Mesothelial cell of epicardium (in vitro differentiated cells): Measurements from ENCODE around the gene LCE5A. TPM values are rescaled to one million over a fixed set of nuclear protein-coding genes. Genes with fewer than 3 reads are reported as not detected.

Experiments
- DNase-seq, 2 experiments: peaks; one replicate each; pipeline ENCODE4 v3.0.0; 2021; ENCODE audit warnings: low spot score in 2 of 2; ENCODE audit not compliant: unreplicated experiment in 2 of 2
- H3K27ac Mint-ChIP-seq: 2 replicates; pipeline ENCODE4 v1.8.0; 2021; ENCODE audit warnings: mixed read lengths
- H3K27me3 Mint-ChIP-seq: 2 replicates; pipeline ENCODE4 v1.8.0; 2021; ENCODE audit warnings: low read depth, mixed read lengths
- H3K36me3 Mint-ChIP-seq: 2 replicates; pipeline ENCODE4 v1.8.0; 2021; ENCODE audit warnings: mixed read lengths
- H3K4me1 Mint-ChIP-seq: 2 replicates; pipeline ENCODE4 v1.8.0; 2021; ENCODE audit warnings: mixed read lengths
- H3K4me3 Mint-ChIP-seq: 2 replicates; pipeline ENCODE4 v1.8.0; 2021; ENCODE audit warnings: mild to moderate bottlenecking, moderate library complexity, mixed read lengths
- H3K9me3 Mint-ChIP-seq: 2 replicates; pipeline ENCODE4 v1.8.0; 2021; ENCODE audit warnings: mixed read lengths
- CTCF ChIP-seq: fragments of 200-600 bp; sonication (generic); IDR thresholded peaks from one replicate; pipeline ENCODE4 v1.5.0; 2021; ENCODE audit warnings: antibody characterized with exemption; ENCODE audit not compliant: unreplicated experiment
- total RNA-seq: library from RNA; stranded (reverse); gene quantifications from 3 replicates; pipeline ENCODE4 v1.2.1, GENCODE V29; 2021

Gene LCE5A
- total RNA-seq, 1 donor from 2014 or later = not detected

GRCh38 chr1:152506899-152507498 is 3.6 kb upstream of the LCE5A start:
- no peak overlapping the region for H3K4me3 Mint-ChIP-seq
- H3K27me3 Mint-ChIP-seq = no peaks in the 10 kb centered on the region
- H3K27ac Mint-ChIP-seq = no peak overlapping the region
- H3K9me3 Mint-ChIP-seq = peaks cover 75% of the 10 kb centered on the region
- no peak for DNase-seq
- TF ChIP-seq CTCF = no peak
- H3K4me1 Mint-ChIP-seq = no peaks in the 10 kb centered on the region
- peaks cover 6% of the 10 kb centered on the region for H3K36me3 Mint-ChIP-seq

GRCh38 chr1:152511596-152511995 is 993 bp downstream of the LCE5A start:
- TF ChIP-seq CTCF = no peak
- no peaks in the 10 kb centered on the region for H3K4me1 Mint-ChIP-seq
- no peak for DNase-seq
- H3K4me3 Mint-ChIP-seq = no peak overlapping the region
- peaks cover 72% of the 10 kb centered on the region for H3K9me3 Mint-ChIP-seq
- no peak overlapping the region for H3K27ac Mint-ChIP-seq
- H3K36me3 Mint-ChIP-seq = peaks cover 6% of the 10 kb centered on the region
- no peaks in the 10 kb centered on the region for H3K27me3 Mint-ChIP-seq

- H3K4me3 Mint-ChIP-seq = no peak overlapping the region
These were observed 2.5 kb downstream of the LCE5A start for GRCh38 chr1:152513081-152513480.

GRCh38 chr1:152514715-152515433 is 4.3 kb downstream of the LCE5A start:
- Mint-ChIP-seq H3K36me3 (peaks cover 3% of the 10 kb centered on the region), H3K27ac (no peak overlapping the region), H3K27me3 (no peaks in the 10 kb centered on the region), H3K9me3 (peaks cover 60% of the 10 kb centered on the region), H3K4me3 (no peak overlapping the region), H3K4me1 (no peaks in the 10 kb centered on the region)
- no peak for DNase-seq
- no peak for TF ChIP-seq CTCF

More at GRCh38 chr1:152513081-152513480, 2.5 kb downstream of the LCE5A start:
- Mint-ChIP-seq H3K4me1 (no peaks in the 10 kb centered on the region), H3K27ac (no peak overlapping the region), H3K27me3 (no peaks in the 10 kb centered on the region), H3K9me3 (peaks cover 72% of the 10 kb centered on the region), H3K36me3 (peaks cover 6% of the 10 kb centered on the region)
- no peak for TF ChIP-seq CTCF
- no peak for DNase-seq

- DNase-seq = no peak
- TF ChIP-seq CTCF = no peak
- no peaks in the 10 kb centered on the region for H3K4me1 Mint-ChIP-seq
- no peak overlapping the region for H3K4me3 Mint-ChIP-seq
- H3K27me3 Mint-ChIP-seq = no peaks in the 10 kb centered on the region
- no peak overlapping the region for H3K27ac Mint-ChIP-seq
- peaks cover 55% of the 10 kb centered on the region for H3K9me3 Mint-ChIP-seq
- H3K36me3 Mint-ChIP-seq = peaks cover 3% of the 10 kb centered on the region
These were observed 4.8 kb downstream of the LCE5A start for GRCh38 chr1:152515434-152515783.
